ENCODE results near the gene LPGAT1.

The LPGAT1 gene

DNA sequence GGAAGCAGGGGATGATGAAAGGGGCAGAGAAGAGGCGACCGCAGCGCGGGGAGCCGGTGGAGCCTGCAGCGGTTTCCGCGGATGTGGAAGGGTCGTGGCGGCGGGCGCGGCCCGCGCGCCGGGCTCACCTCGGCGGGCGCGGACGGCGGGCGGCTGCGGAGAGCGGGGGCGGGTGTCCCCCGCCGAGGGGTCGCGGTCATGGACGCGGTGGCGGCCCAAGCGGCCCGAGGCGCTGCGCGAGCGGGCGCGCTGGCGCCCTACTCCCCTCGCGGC lies 572 bp downstream of the LPGAT1 start:
- Histone ChIP-seq H3K4me1 (peaks cover 26 to 50% (median 34%) of the 10 kb centered on the region in 10 experiments), H3K4me3 (peak overlapping the region; percentile 86 to 95 (median 92)), H3K9ac (peak overlapping the region; percentile 94 to 97 (median 96)), H3K9me3 (replicated peaks in 1 of 11) (no peaks in the 10 kb centered on the region), H4K20me1 (peaks cover 0 to 32% (median 16%) of the 10 kb centered on the region in 11 experiments; a peak in 15 of 22 replicates), H3K36me3 (peaks cover 14 to 41% (median 27%) of the 10 kb centered on the region in 11 experiments; a peak in 21 of 22 replicates), H3K27ac (peak overlapping the region; percentile 92 to 97 (median 94)), H3K27me3 (no peaks in the 10 kb centered on the region), H3K4me2 (peak overlapping the region; percentile 76 to 94 (median 87))
- no peak for TF ChIP-seq Cebpa-rat (IDR thresholded peaks at IDR 0.05)

DNA sequence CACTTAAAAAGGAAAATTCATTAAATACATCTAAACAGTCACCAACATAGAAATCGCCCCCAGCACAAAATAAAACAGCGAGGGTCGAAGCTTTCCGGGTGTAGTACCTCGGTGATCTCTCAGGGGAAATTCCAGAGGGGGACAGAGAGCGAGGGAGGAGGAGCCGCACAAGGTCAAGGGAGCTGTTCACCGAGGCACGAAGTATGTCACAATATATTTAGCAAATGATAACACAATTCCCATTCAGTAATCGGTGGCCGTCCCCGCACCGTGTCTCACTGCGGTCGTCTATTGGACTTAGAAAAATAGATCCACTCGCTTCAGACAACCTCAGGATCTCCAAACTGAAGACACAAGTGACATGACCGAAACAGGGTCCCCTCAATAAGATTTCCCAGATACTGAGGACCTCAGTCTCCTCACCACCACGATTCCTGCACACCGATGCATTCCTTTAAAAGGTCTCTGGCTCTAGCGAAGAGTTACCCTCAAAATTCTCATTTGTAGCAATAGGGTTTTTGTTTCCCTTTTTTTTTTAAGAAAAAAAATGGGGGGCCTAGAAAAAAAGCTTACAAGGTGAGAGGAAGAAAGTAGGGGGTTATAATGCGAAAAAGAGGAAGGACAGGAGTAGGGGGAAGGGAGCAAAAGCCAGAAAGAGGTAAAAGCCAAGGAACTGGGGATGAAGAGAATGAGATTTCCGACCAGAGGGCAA lies 1.1 kb downstream of the LPGAT1 start:
- peak in 5 of 11 experiments; percentile 23 to 76 (median 43); a peak in 8 of 22 replicates for TF ChIP-seq Cebpa-rat (IDR thresholded peaks at IDR 0.05)
- Histone ChIP-seq H3K9ac (peak overlapping the region; percentile 94 to 97 (median 96)), H3K36me3 (peaks cover 16 to 46% (median 31%) of the 10 kb centered on the region in 11 experiments; a peak in 21 of 22 replicates), H3K9me3 (replicated peaks in 1 of 11) (no peaks in the 10 kb centered on the region), H3K4me1 (peaks cover 26 to 50% (median 34%) of the 10 kb centered on the region in 10 experiments), H4K20me1 (peaks cover 0 to 32% (median 17%) of the 10 kb centered on the region in 11 experiments; a peak in 15 of 22 replicates), H3K27me3 (no peaks in the 10 kb centered on the region), H3K27ac (peak overlapping the region; percentile 92 to 97 (median 94)), H3K4me3 (peak overlapping the region; percentile 86 to 95 (median 92)), H3K4me2 (peak overlapping the region; percentile 76 to 94 (median 87))

DNA sequence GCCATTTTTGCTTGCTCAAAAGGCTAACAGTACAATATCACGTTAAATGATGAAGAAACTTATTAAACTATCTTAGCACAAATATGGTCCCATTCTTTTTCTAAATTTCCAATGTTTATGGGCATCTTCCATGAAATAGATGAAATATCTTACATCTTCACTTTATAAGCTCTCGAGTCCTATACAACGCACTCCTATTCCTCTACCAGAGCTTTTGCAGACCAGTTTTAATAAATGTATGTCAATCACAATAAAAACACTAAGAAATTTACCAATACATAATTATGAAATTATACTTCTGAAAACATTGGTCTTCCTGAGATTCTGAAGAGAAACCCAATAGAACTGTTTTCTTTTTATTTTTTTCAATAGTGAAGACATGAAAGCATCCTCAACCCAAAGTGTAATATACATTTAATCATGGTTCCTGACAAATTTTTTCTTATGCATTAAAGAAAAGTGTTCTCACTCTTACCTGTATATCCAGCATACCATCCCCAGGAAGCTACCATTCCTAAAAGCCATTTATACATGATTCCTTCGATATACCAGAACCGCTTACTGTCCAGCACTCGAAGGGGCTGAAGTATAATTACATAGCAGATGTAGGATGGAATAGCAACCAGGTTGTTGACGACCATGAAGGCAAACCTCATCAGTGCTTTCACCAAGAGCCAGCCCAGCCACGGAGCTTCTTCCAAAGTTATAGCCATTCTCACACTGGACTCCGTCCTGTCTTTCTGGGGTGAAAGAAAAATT lies 1.8 kb downstream of the LPGAT1 start:
- Histone ChIP-seq H3K9me3 (replicated peaks in 1 of 11) (no peaks in the 10 kb centered on the region), H3K4me3 (peak overlapping the region; percentile 86 to 95 (median 92)), H4K20me1 (peaks cover 0 to 38% (median 17%) of the 10 kb centered on the region in 11 experiments; a peak in 15 of 22 replicates), H3K4me1 (peaks cover 26 to 55% (median 36%) of the 10 kb centered on the region in 10 experiments), H3K9ac (peak overlapping the region; percentile 94 to 97 (median 96); a peak in 20 of 22 replicates), H3K27ac (peak overlapping the region in 7 of 11 experiments; percentile 93 to 97 (median 95); a peak in 10 of 22 replicates), H3K27me3 (no peaks in the 10 kb centered on the region), H3K4me2 (peak overlapping the region; percentile 76 to 94 (median 87)), H3K36me3 (peaks cover 16 to 53% (median 37%) of the 10 kb centered on the region in 11 experiments; a peak in 21 of 22 replicates)
- TF ChIP-seq Cebpa-rat (IDR thresholded peaks at IDR 0.05) = no peak

DNA sequence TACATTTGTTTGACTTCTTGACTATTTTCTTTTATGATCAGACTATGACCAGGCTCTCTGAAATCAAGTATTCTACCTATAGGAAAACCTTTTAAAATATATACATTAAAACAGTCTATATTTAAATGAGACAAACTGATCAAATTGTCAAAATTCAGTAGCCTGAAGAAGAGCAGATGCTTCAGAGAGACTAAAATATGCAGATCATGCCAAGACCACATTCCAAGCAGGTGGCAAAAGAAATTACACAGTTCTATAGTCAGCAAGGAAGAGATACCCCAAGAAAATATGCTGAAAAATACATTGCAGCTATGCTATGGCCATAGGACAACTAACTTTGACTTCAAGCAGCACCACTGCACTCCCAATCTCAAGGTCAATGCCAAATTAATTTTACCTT lies 3.5 kb downstream of the LPGAT1 start:
- H4K20me1 ChIP-seq = peaks cover 0 to 45% (median 20%) of the 10 kb centered on the region in 11 experiments; a peak in 16 of 22 replicates
- no peak overlapping the region for H3K9ac ChIP-seq
- TF ChIP-seq Cebpa-rat (IDR thresholded peaks at IDR 0.05) = no peak
- H3K27ac ChIP-seq = no peak overlapping the region
- no peaks in the 10 kb centered on the region for H3K27me3 ChIP-seq
- H3K4me2 ChIP-seq = peak overlapping the region in 8 of 11 experiments; percentile 40 to 88 (median 74); a peak in 6 of 22 replicates
- peaks cover 26 to 61% (median 38%) of the 10 kb centered on the region in 10 experiments for H3K4me1 ChIP-seq
- no peak overlapping the region for H3K4me3 ChIP-seq
- no peaks in the 10 kb centered on the region for H3K9me3 ChIP-seq (replicated peaks in 1 of 11)
- peaks cover 18 to 68% (median 44%) of the 10 kb centered on the region in 11 experiments; a peak in 21 of 22 replicates for H3K36me3 ChIP-seq

DNA sequence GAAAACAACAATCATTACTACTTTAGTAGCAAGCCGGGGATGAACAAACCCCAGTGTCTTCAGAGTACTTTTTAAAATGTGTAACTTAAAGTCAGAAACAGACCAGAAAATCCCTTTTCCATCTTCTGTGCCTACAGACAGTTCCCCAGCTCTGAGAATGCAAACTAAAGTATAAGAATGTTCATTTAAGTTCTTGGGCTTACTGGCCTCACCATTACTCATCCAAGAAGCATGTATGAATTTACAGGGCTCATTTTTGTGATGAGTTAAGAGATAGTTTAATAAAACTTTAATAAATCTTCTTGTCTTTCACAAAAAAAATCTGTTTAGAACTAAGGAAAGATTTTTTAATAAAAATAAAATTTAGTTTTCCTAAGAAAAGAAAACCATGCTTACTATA lies 4.6 kb downstream of the LPGAT1 start:
- Histone ChIP-seq H3K4me3 (no peak overlapping the region), H4K20me1 (peaks cover 0 to 45% (median 20%) of the 10 kb centered on the region in 11 experiments; a peak in 16 of 22 replicates), H3K9ac (no peak overlapping the region), H3K9me3 (replicated peaks in 1 of 11) (peaks cover 0 to 5% (median 0%) of the 10 kb centered on the region in 11 experiments; a peak in 7 of 22 replicates), H3K4me2 (no peak overlapping the region), H3K36me3 (peaks cover 24 to 79% (median 51%) of the 10 kb centered on the region in 11 experiments; a peak in 21 of 22 replicates), H3K27ac (no peak overlapping the region), H3K27me3 (no peaks in the 10 kb centered on the region), H3K4me1 (peaks cover 23 to 61% (median 35%) of the 10 kb centered on the region in 10 experiments)
- no peak for TF ChIP-seq Cebpa-rat (IDR thresholded peaks at IDR 0.05)

DNA sequence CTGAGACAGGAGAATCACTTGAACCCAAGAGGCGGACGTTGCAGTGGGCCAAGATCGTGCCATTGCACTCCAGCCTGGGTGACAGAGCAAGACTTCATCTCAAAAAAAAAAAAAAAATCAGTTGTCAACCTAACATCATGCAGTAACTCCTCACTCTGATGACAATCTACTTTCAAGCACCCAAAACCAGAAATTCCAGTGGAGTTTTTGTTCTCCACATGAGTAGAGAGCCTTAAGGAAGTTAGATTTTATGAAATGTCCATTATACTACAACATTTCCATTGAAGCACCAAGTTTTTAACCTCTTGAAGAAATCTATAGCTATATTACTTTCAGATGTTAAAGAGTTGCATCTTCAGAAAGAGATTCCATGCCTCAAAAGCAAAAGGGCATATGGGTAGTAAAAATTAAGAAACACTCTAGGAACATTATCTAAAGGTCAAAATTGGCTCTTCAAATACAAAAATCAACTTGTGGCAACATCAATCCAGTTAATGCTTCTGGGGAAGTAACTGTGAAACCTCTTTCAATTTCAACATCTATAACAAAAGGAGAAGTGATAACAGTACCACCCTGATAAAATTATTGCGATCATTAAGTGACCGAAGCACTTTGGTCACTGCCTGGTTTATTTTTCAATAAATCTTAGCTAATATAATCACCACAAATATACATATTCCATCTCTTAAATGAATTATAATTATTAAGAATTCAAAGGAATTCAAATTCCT lies 7.7 kb downstream of the LPGAT1 start:
- Histone ChIP-seq H3K4me3 (no peak overlapping the region), H3K9ac (peak overlapping the region in 1 of 11 experiments; percentile 1; a peak in 1 of 22 replicates), H3K27me3 (no peaks in the 10 kb centered on the region), H3K9me3 (replicated peaks in 1 of 11) (peaks cover 0 to 15% (median 9%) of the 10 kb centered on the region in 11 experiments; a peak in 12 of 22 replicates), H4K20me1 (peaks cover 0 to 31% (median 13%) of the 10 kb centered on the region in 11 experiments; a peak in 16 of 22 replicates), H3K27ac (peak overlapping the region in 4 of 11 experiments; percentile 13 to 71 (median 55); a peak in 7 of 22 replicates), H3K4me1 (peaks cover 3 to 44% (median 17%) of the 10 kb centered on the region in 10 experiments; a peak in 19 of 20 replicates), H3K4me2 (peak overlapping the region in 5 of 11 experiments; percentile 2 to 51 (median 46); a peak in 9 of 22 replicates), H3K36me3 (peaks cover 50 to 98% (median 78%) of the 10 kb centered on the region in 11 experiments)
- TF ChIP-seq Cebpa-rat (IDR thresholded peaks at IDR 0.05) = no peak

DNA sequence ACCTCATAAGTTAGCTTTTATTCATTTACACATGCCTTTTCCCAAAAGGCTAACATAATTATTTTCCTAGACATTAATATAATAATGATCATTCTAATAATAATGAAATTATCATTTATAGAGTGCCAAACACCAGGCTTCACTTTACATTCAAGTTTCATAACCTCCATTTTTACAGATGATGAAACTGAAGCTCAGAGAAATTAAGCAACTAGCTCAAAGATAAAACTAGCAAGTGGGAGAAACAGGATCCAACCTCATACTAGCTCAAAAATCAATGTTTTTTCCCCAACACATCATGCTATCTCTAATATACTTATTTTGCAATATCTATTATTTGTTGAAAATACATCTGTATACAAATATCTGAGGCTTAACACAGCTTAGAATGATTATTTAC lies 14.0 kb downstream of the LPGAT1 start:
- no peak for TF ChIP-seq Cebpa-rat (IDR thresholded peaks at IDR 0.05)

DNA sequence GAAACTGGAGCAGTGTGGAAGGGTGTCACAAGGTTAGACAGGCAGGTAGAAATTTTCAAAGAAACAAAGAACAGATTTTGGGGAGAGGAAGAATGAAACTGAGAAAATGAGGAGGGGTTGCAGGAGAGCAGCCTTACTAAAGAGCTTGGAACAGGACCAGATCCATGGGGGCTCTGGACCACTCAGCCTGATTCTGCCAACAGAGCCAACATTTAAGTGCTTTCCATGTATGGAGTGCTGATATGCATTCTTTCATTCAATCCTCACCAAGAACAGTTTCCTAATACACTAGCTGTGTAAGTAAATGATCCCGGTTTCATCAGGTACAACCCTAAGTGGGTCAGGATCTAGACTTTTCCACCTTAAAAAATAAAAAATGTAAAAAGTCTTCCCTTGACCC lies 16.2 kb downstream of the LPGAT1 start:
- no peak overlapping the region for H3K27ac ChIP-seq
- TF ChIP-seq Cebpa-rat (IDR thresholded peaks at IDR 0.05) = no peak
- no peak overlapping the region for H3K9ac ChIP-seq
- H3K36me3 ChIP-seq = peaks cover 58 to 95% (median 77%) of the 10 kb centered on the region in 11 experiments
- H3K9me3 ChIP-seq (replicated peaks in 1 of 11) = peaks cover 10 to 19% (median 14%) of the 10 kb centered on the region in 11 experiments
- peaks cover 0 to 12% (median 0%) of the 10 kb centered on the region in 10 experiments; a peak in 5 of 20 replicates for H3K4me1 ChIP-seq
- peaks cover 0 to 25% (median 9%) of the 10 kb centered on the region in 11 experiments; a peak in 9 of 22 replicates for H4K20me1 ChIP-seq
- no peak overlapping the region for H3K4me3 ChIP-seq
- H3K4me2 ChIP-seq = no peak overlapping the region
- no peaks in the 10 kb centered on the region for H3K27me3 ChIP-seq

More for the DNA sequence above, 14.0 kb downstream of the LPGAT1 start:
- no peak overlapping the region for H3K9ac ChIP-seq
- peaks cover 0 to 15% (median 9%) of the 10 kb centered on the region in 11 experiments; a peak in 12 of 22 replicates for H3K9me3 ChIP-seq (replicated peaks in 1 of 11)
- no peak overlapping the region for H3K4me3 ChIP-seq
- H3K4me2 ChIP-seq = no peak overlapping the region
- peaks cover 0 to 17% (median 9%) of the 10 kb centered on the region in 11 experiments; a peak in 8 of 22 replicates for H4K20me1 ChIP-seq
- peaks cover 50 to 95% (median 76%) of the 10 kb centered on the region in 11 experiments for H3K36me3 ChIP-seq
- no peaks in the 10 kb centered on the region for H3K27me3 ChIP-seq
- no peak overlapping the region for H3K27ac ChIP-seq
- H3K4me1 ChIP-seq = peaks cover 0 to 24% (median 2%) of the 10 kb centered on the region in 10 experiments; a peak in 8 of 20 replicates

Measured in BLaER1 treated with 17β-estradiol and CSF1 and Interleukin-3, amounts not matched to agents 10 nM and 100 nM (cell line).